K562 (cell line): ENCODE measurements around the gene KIAA0319L. TPM values are rescaled to one million over a fixed set of nuclear protein-coding genes. Genes with fewer than 3 reads are reported as not detected.

Experiments used
- ATAC-seq: fragments of 200-7000 bp; cut with Tn5 transposase; 3 replicates; pipeline ENCODE4 v1.9.1; 2020; ENCODE audit warnings: moderate library complexity
- BruUV-seq: library from RNA; stranded (reverse); fragments of 400-500 nt; replicated peaks from 2 replicates; lab custom pipeline; 2021; lab: Mats Ljungman, UMichigan
- CTCF ChIA-PET: fragments of 300-600 bp; formaldehyde crosslinking; extraction: SDS; loops from one replicate; lab custom pipeline; 2021; ENCODE audit warnings: low intra/inter-chr PET ratio; lab: Yijun Ruan, JAX
- POLR2A ChIA-PET: fragments of 300-600, 350-650 bp; sonication (Branson Sonifier 250); formaldehyde crosslinking; extraction: SDS; loops from one replicate; lab custom pipeline; 2021; ENCODE audit warnings: antibody characterized with exemption, inconsistent platforms; lab: Yijun Ruan, JAX
- DNase-seq, 4 experiments: peaks; one replicate each; pipeline versions ENCODE4 v3.0.0 to v3.0.0-alpha.2; 2011 to 2018; ENCODE audit warnings: low spot score in 3 of 4, mixed read lengths in 3 of 4; ENCODE audit errors: extremely low read depth in 1 of 4
- FAIRE-seq: peaks from 2 replicates; lab custom pipeline; 2011; peaks lifted over from hg19 to GRCh38; lab: Jason Lieb, UNC
- H2AFZ ChIP-seq: 2 replicates; pipeline ENCODE4 v1.6.0; 2011; ENCODE audit warnings: low read depth, low read length, control low read depth, inconsistent platforms
- H3K27ac ChIP-seq: fragments of 200-600 bp; 3 replicates; pipeline ENCODE4 v1.8.0; 2011; ENCODE audit warnings: low read depth, mild to moderate bottlenecking, control low read depth, inconsistent platforms, low read length, moderate library complexity, mixed read lengths; ENCODE audit errors: extremely low read depth
- H3K27me3 ChIP-seq, 2 experiments: fragments of 300-600 bp in 1 of 2; 2 replicates in 1 of 2; 3 replicates in 1 of 2; pipeline versions ENCODE4 v1.6.0 to v1.8.0; 2011; ENCODE audit warnings: inconsistent platforms in 2 of 2, low read length in 2 of 2, mild to moderate bottlenecking in 1 of 2, mixed read lengths in 1 of 2, moderate library complexity in 1 of 2; ENCODE audit not compliant: control insufficient read depth in 2 of 2, insufficient read depth in 2 of 2
- H3K36me3 ChIP-seq: fragments of 300-600 bp; 3 replicates; pipeline ENCODE4 v1.8.0; 2011; ENCODE audit warnings: mild to moderate bottlenecking, low read length, inconsistent platforms; ENCODE audit not compliant: control insufficient read depth, insufficient read depth
- H3K4me1 ChIP-seq, 2 experiments: fragments of 200-600 bp in 1 of 2; replicated peaks in 1 of 2; 2 replicates in 1 of 2; 3 replicates in 1 of 2; pipeline versions ENCODE4 v1.5.1 to v1.8.0; 2011; ENCODE audit warnings: inconsistent platforms in 2 of 2, low read length in 2 of 2, mild to moderate bottlenecking in 1 of 2, mixed read lengths in 1 of 2, moderate library complexity in 1 of 2; ENCODE audit not compliant: control insufficient read depth in 2 of 2, insufficient read depth in 2 of 2
- H3K4me2 ChIP-seq: 2 replicates; pipeline ENCODE4 v1.6.1; 2011; ENCODE audit warnings: low read length, control low read depth, inconsistent platforms, mixed read lengths; ENCODE audit not compliant: insufficient read depth
- H3K4me3 ChIP-seq: fragments of 200-600 bp; sonication (generic), shearing (Covaris generic); 2 replicates; pipeline ENCODE4 v1.5.1; 2016; ENCODE audit warnings: control low read depth, inconsistent platforms
- H3K79me2 ChIP-seq: fragments of 200-600 bp; 3 replicates; pipeline ENCODE4 v1.8.0; 2011; ENCODE audit warnings: low read length, inconsistent platforms; ENCODE audit not compliant: control insufficient read depth, insufficient read depth
- H3K9ac ChIP-seq, 2 experiments: 2 replicates each; pipeline versions ENCODE4 v1.6.0 to v1.6.1; 2011; ENCODE audit warnings: low read depth in 2 of 2, low read length in 2 of 2, control low read depth in 1 of 2, inconsistent platforms in 1 of 2, mild to moderate bottlenecking in 1 of 2, mixed read lengths in 1 of 2; ENCODE audit not compliant: insufficient read depth in 1 of 2
- H3K9me1 ChIP-seq: one replicate; pipeline ENCODE4 v1.6.0; 2011; ENCODE audit warnings: inconsistent platforms, mild to moderate bottlenecking, low read length, moderate library complexity; ENCODE audit not compliant: control insufficient read depth, insufficient read depth
- H3K9me3 ChIP-seq: replicated peaks from 2 replicates; pipeline ENCODE4 v1.5.1; 2011; ENCODE audit warnings: low read depth, low read length, inconsistent platforms; ENCODE audit not compliant: control insufficient read depth, insufficient read depth
- H4K20me1 ChIP-seq: replicated peaks from 2 replicates; pipeline ENCODE4 v1.6.1; 2011; ENCODE audit warnings: low read length, inconsistent platforms, mixed read lengths; ENCODE audit not compliant: control insufficient read depth, insufficient read depth
- ATF7 ChIP-seq: fragments of 450-650 bp; IDR thresholded peaks from 2 replicates; pipeline ENCODE4 v1.7.1; 2014; ENCODE audit warnings: mild to moderate bottlenecking, moderate library complexity
- DEAF1 ChIP-seq: fragments of 450-650 bp; formaldehyde crosslinking; IDR thresholded peaks from 2 replicates; pipeline ENCODE4 v1.4.0; 2020; ENCODE audit warnings: mild to moderate bottlenecking, moderate library complexity
- NRF1 ChIP-seq, 2 experiments: fragments of 450-650 bp; IDR thresholded peaks in 1 of 2; conservative IDR thresholded peaks in 1 of 2; 2 replicates each; pipeline ENCODE4 v1.6.1; 2014; ENCODE audit warnings: mild to moderate bottlenecking in 2 of 2
- RBBP5 ChIP-seq: fragments of 200-600 bp; sonication (generic); IDR thresholded peaks from 2 replicates; pipeline ENCODE4 v1.6.1; 2012; ENCODE audit warnings: borderline replicate concordance, mild to moderate bottlenecking, low read length, control low read depth, inconsistent platforms; ENCODE audit not compliant: insufficient read depth, poor library complexity, severe bottlenecking
- RCOR1 ChIP-seq, 2 experiments: IDR thresholded peaks; 2 replicates each; pipeline ENCODE4 v1.6.1; 2012; ENCODE audit warnings: low read depth in 2 of 2, low read length in 2 of 2, borderline replicate concordance in 1 of 2, improper control_type of control experiment in 1 of 2
- RHOXF2B ChIP-seq: fragments of 250-450 bp; sonication (Bioruptor Pico); conservative IDR thresholded peaks from 2 replicates; pipeline ENCODE4 v1.5.1; 2021
- SIN3A ChIP-seq, 2 experiments: fragments of 150-350 bp in 1 of 2; IDR thresholded peaks; 2 replicates each; pipeline ENCODE4 v1.6.1; 2011 to 2016; ENCODE audit warnings: borderline replicate concordance in 2 of 2, low read depth in 2 of 2, low read length in 2 of 2, mild to moderate bottlenecking in 2 of 2, moderate library complexity in 2 of 2; ENCODE audit not compliant: control insufficient read depth in 1 of 2
- SP1 ChIP-seq: sonication (generic); formaldehyde crosslinking; IDR thresholded peaks from 2 replicates; pipeline ENCODE4 v1.8.1; 2022; ENCODE audit warnings: mild to moderate bottlenecking, missing genetic modification reagents
- TEAD1 ChIP-seq, 2 experiments: fragments of 450-650 bp in 1 of 2; sonication (generic) in 1 of 2; formaldehyde crosslinking; IDR thresholded peaks; 2 replicates each; pipeline versions ENCODE4 v1.4.0 to v1.8.0; 2020 to 2022; ENCODE audit warnings: mild to moderate bottlenecking in 2 of 2, missing genetic modification reagents in 1 of 2
- XRCC5 ChIP-seq: fragments of 200-400 bp; formaldehyde crosslinking; IDR thresholded peaks from 2 replicates; pipeline ENCODE4 v1.6.1; 2017; ENCODE audit warnings: low read depth, mild to moderate bottlenecking, low read length
- ZNF395 ChIP-seq: fragments of 200-800 bp; sonication (Bioruptor generic); IDR thresholded peaks from 2 replicates; pipeline ENCODE4 v1.6.1; 2017; ENCODE audit warnings: missing genetic modification characterization, missing compliant biosample characterization
- ZNF57 ChIP-seq: fragments of 450-650 bp; formaldehyde crosslinking; IDR thresholded peaks from 2 replicates; pipeline ENCODE4 v1.4.0; 2020; ENCODE audit warnings: mild to moderate bottlenecking, moderate library complexity
- WGBS: fragments of 100-300 bp; shearing (Covaris generic); methylation state at CpG from one replicate; pipeline ENCODE4 v1.1.6; 2016; ENCODE audit warnings: low coverage, mixed read lengths; ENCODE audit not compliant: insufficient coverage; ENCODE audit errors: missing lambda C conversion rate; 5-methylcytosine and 5-hydroxymethylcytosine counted together
- in situ Hi-C: fragments of 300-500 bp; cut with MboI; formaldehyde crosslinking; loops from 4 replicates; pipeline ENCODE4 v1.15.0; 2018; ENCODE audit warnings: inconsistent platforms, mixed read lengths
- intact Hi-C: fragments of 100-400 bp; cut with micrococcal nuclease; formaldehyde crosslinking; loops from 2 replicates; pipeline ENCODE4 v1.14.2; 2022
- polyA plus RNA-seq, 8 experiments: library from polyadenylated mRNA; depleted of rRNA in 4 of 8; stranded (reverse) in 5 of 8; unstranded in 3 of 8; fragments of >200 nt; fragmentation: Nextera tagmentation in 2 of 8; fragmentation: Illumina TruSeq in 1 of 8; extraction: Ambion mirVana in 2 of 8; extraction: Trizol in 1 of 8; gene quantifications; 2 replicates each; pipeline versions ENCODE4 v1.2.1 to v1.2.3, GENCODE V29; 2011 to 2014; ENCODE audit warnings: inconsistent platforms in 1 of 8, missing spikeins in 1 of 8
- total RNA-seq, 7 experiments: library from RNA; depleted of rRNA in 6 of 7; stranded (reverse); fragments of >200 nt in 6 of 7; fragmentation: Illumina TruSeq in 2 of 7; extraction: Trizol in 2 of 7; gene quantifications; 2 replicates each; pipeline versions ENCODE4 v1.2.1 to v1.2.3, GENCODE V29; 2011 to 2021; ENCODE audit warnings: low replicate concordance in 1 of 7
- TF ChIP-seq, protein P1 (sequence below): sonication (generic); formaldehyde crosslinking; IDR thresholded peaks from 2 replicates; pipeline ENCODE4 v1.8.0; 2022; ENCODE audit warnings: missing genetic modification reagents, mild to moderate bottlenecking, moderate library complexity, borderline replicate concordance

Gene KIAA0319L
- total and polyA plus RNA-seq, 9 of the 15 experiments (the other 6 are each of a cell fraction or from before 2014, with no cell fraction given), result 2.4 to 51.7 (median 27.4) TPM

DNA sequence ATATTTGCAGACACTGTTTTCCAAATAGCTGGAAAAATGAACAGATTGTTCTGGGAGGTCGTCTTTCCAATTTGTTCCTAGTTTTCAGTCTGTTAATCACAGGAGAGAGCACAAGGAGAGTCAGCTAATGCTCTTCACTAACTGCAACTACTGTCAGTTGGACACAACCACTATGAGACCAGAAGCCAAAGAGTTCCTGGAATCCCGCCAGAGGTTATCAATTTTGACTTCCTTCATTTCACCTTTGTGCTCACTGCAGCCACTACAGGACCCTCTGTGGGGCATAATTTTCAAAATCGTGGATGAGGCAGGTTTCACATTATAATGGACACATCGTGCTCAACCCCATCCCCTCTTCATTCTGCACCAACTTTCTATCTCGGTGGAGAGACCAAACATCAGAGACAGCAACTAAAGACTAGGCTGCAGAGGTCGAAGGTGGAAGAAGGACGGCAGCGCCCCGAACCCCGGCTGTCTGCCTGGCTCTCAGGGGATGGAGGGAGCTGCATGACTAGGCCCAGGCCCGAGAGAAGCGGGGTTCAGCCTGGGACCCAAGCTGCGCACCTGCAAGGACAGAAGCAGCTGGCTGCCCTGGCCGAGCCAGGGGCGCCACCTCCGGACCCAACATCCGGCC lies 602 bp downstream of the KIAA0319L start:
- peak overlapping the region; percentile 98 for H3K27ac ChIP-seq
- H3K4me2 ChIP-seq, result peak overlapping the region; percentile 90
- POLR2A ChIA-PET, result interaction anchor here (0.5 to 1.5 kb wide), 8 partner anchors 35 to 366 kb away, joined by 3 to 10 read pairs (median 4); partner anchors contain the start of gene SFPQ
- peak overlapping the region; percentile 91 for H3K4me3 ChIP-seq
- DNase-seq, result peak in 1 of 4 experiments; percentile 74
- H3K36me3 ChIP-seq, result peaks cover 44% of the 10 kb centered on the region; the same call in 2 of the 3 replicates
- CTCF ChIA-PET, result no interaction called here
- H3K9me3 ChIP-seq, result no peaks in the 10 kb centered on the region
- under 1% methylated on average over 15 of the region's 17 CpGs for WGBS
- in situ Hi-C loops (no loop called here), intact Hi-C loops (loop anchor here (5.0 kb wide), 2 partner anchors 364 to 699 kb away; partner anchors contain the start of genes SFPQ and SMIM12)
- H2AFZ ChIP-seq, result peak overlapping the region; percentile 99
- H3K4me1 ChIP-seq, result peaks cover 19 to 36% of the 10 kb centered on the region in 2 experiments
- FAIRE-seq, result peak; percentile 67
- BruUV-seq, result TSS peak; percentile 58
- H4K20me1 ChIP-seq, result 0 out of 2 replicates have a peak, but pooled peaks cover 4% of the 10 kb centered on the region
- H3K27me3 ChIP-seq, result no peaks in the 10 kb centered on the region
- no peak for ATAC-seq
- H3K9ac ChIP-seq, result peak overlapping the region; percentile 97 to 99
- H3K9me1 ChIP-seq, result no peaks in the 10 kb centered on the region
- peaks cover 44% of the 10 kb centered on the region for H3K79me2 ChIP-seq
- no peak for TF ChIP-seq RBBP5
- TF ChIP-seq DEAF1, result 0 out of 2 replicates have a peak, but pooled peaks have one; percentile 29
- TF ChIP-seq NRF1 (conservative IDR thresholded peaks at IDR 0.05 in 1 of 2, IDR thresholded peaks at IDR 0.05 in 1 of 2), result peak; percentile 86 to 88
- TF ChIP-seq XRCC5, result 0 out of 2 replicates have a peak, but pooled peaks have one; percentile 3
- TF ChIP-seq, protein P1, sequence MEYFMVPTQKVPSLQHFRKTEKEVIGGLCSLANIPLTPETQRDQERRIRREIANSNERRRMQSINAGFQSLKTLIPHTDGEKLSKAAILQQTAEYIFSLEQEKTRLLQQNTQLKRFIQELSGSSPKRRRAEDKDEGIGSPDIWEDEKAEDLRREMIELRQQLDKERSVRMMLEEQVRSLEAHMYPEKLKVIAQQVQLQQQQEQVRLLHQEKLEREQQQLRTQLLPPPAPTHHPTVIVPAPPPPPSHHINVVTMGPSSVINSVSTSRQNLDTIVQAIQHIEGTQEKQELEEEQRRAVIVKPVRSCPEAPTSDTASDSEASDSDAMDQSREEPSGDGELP (CRISPR knock-in tag), result peak; percentile 80; the same call in 1 of the 2 replicates
- peak in 1 of 2 experiments; percentile 8; a peak in 1 of 4 replicates for TF ChIP-seq RCOR1 (IDR thresholded peaks at IDR 0.05; ENCODE audit: borderline replicate concordance in 1 of 2, low read depth in 2 of 2, low read length in 2 of 2)
- no peak for TF ChIP-seq RHOXF2B (CRISPR knock-in tag)
- TF ChIP-seq ZNF395, result peak; percentile 19; the same call in 1 of the 2 replicates
- TF ChIP-seq SIN3A (IDR thresholded peaks at IDR 0.05; ENCODE audit: borderline replicate concordance in 2 of 2, control insufficient read depth in 1 of 2, low read depth in 2 of 2, low read length in 2 of 2), result peak in 1 of 2 experiments; percentile 67; a peak in 2 of 4 replicates
- TF ChIP-seq SP1, result no peak
- no peak for TF ChIP-seq ATF7
- TF ChIP-seq TEAD1 (CRISPR knock-in tag; IDR thresholded peaks at IDR 0.05), result no peak
- no peak for TF ChIP-seq ZNF57 (CRISPR knock-in tag)
